ENCODE measurements around the gene PLXNA1. TPM values are rescaled to one million over a fixed set of nuclear protein-coding genes. Genes with fewer than 3 reads are reported as not detected.

PLXNA1 gene
- total and polyA plus RNA-seq, 2 of the 8 experiments (the other 6 are each of a cell fraction or from before 2014, with no cell fraction given) = 47.5 to 54.9 TPM

GRCh38 chr3:126989316-126990023 lies 6.6 kb downstream of the PLXNA1 start:
- Histone ChIP-seq H3K14ac (ENCODE audit: insufficient read length) (no peak overlapping the region), H3K36me3 (ENCODE audit: control insufficient read depth in 2 of 4, insufficient read depth in 4 of 4, low read length in 3 of 4) (peaks cover 2 to 16% (median 11%) of the 10 kb centered on the region in 4 experiments; a peak in 6 of 8 replicates), H3K23ac (ENCODE audit: insufficient read length) (no peak overlapping the region), H3K9me3 (ENCODE audit: insufficient read depth in 2 of 2, low read depth in 1 of 2, low read length in 1 of 2) (no peaks in the 10 kb centered on the region), H3K79me1 (ENCODE audit: low read depth, low read length) (peaks cover 44% of the 10 kb centered on the region), H2AK5ac (ENCODE audit: low read depth, low read length) (no peak overlapping the region), H3K56ac (replicated peaks; ENCODE audit: insufficient read length, low read depth, low read length) (no peak overlapping the region), H2BK120ac (replicated peaks; ENCODE audit: low read depth, low read length) (no peak overlapping the region), H3K4me1 (replicated peaks in 1 of 4; ENCODE audit: control insufficient read depth in 3 of 4, insufficient read depth in 4 of 4, low read length in 3 of 4) (peaks cover 0 to 15% (median 5%) of the 10 kb centered on the region in 4 experiments; a peak in 5 of 7 replicates), H2BK5ac (ENCODE audit: low read depth, low read length) (peak overlapping the region; percentile 52; the same call in 1 of the 2 replicates), H3K4me3 (ENCODE audit: extremely low read depth in 1 of 4, insufficient read depth in 2 of 4, low read depth in 3 of 4, low read length in 4 of 4) (no peak overlapping the region), H3K4ac (replicated peaks; ENCODE audit: insufficient read length, low read depth, low read length) (no peak overlapping the region), H2BK20ac (ENCODE audit: low read length) (no peak overlapping the region), H3K79me2 (ENCODE audit: control insufficient read depth in 1 of 2, insufficient read depth in 2 of 2, low read length in 2 of 2) (peaks cover 5 to 75% of the 10 kb centered on the region in 2 experiments; a peak in 3 of 4 replicates), H3K18ac (ENCODE audit: extremely low read depth, low read length) (no peak overlapping the region), H3K9ac (replicated peaks in 1 of 4; ENCODE audit: extremely low read depth in 1 of 4, low read depth in 3 of 4, low read length in 3 of 4) (no peak overlapping the region), H3K4me2 (ENCODE audit: insufficient read depth in 1 of 2, low read depth in 2 of 2, low read length in 2 of 2) (no peak overlapping the region), H2AFZ (ENCODE audit: low read length) (no peak overlapping the region), H4K8ac (ENCODE audit: extremely low read depth, insufficient read depth, low read length) (no peak overlapping the region; the same call in 1 of the 2 replicates), H4K20me1 (replicated peaks in 1 of 2; ENCODE audit: control insufficient read depth in 1 of 2, insufficient read depth in 2 of 2, low read length in 2 of 2) (peaks cover 29 to 67% of the 10 kb centered on the region in 2 experiments), H3K23me2 (ENCODE audit: low read depth, low read length) (no peaks in the 10 kb centered on the region; the same call in 1 of the 2 replicates), H3K27ac (ENCODE audit: low read depth, low read length) (no peak overlapping the region), H4K5ac (ENCODE audit: insufficient read length, low read depth, low read length) (no peak overlapping the region), H3K27me3 (replicated peaks in 1 of 4; ENCODE audit: control insufficient read depth in 3 of 4, extremely low read depth in 1 of 4, insufficient read depth in 3 of 4, low read length in 3 of 4) (no peaks in the 10 kb centered on the region), H2BK15ac (ENCODE audit: low read length) (no peak overlapping the region), H2BK12ac (ENCODE audit: low read depth, low read length) (0 out of 2 replicates have a peak overlapping the region, but pooled peaks have one; percentile 17), H4K91ac (replicated peaks; ENCODE audit: insufficient read length, low read length) (no peak overlapping the region)
- WGBS, 2 experiments (ENCODE audit: extremely low coverage in 1 of 2, insufficient coverage in 1 of 2, insufficient read length in 1 of 2, insufficient replicate concordance in 2 of 2, low coverage in 1 of 2, low lambda C conversion rate in 2 of 2, missing lambda C conversion rate in 1 of 2) = 94% methylated on average over 36 of the region's 36 CpGs; no CpG with 5 or more reads in 1 of the 2 experiments
- POLR2A ChIA-PET (ENCODE audit: partially characterized antibody) = no interaction called here
- DNase-seq (ENCODE audit: low read depth in 1 of 2, low spot score in 2 of 2) (no peak), FAIRE-seq (no peak)
- CTCF ChIA-PET (ENCODE audit: partially characterized antibody) = interaction anchor here (0.7 to 10.0 kb wide), 6 partner anchors 10 to 310 kb away, joined by 3 to 74 read pairs (median 4); no protein-coding TSS in a partner anchor
- no peak for TF ChIP-seq PHF8 (conservative IDR thresholded peaks at IDR 0.05; ENCODE audit: low read depth, low read length)
- no peak for TF ChIP-seq NRF1 (IDR thresholded peaks at IDR 0.05; ENCODE audit: low read depth, low read length)
- no peak for TF ChIP-seq TEAD4 (IDR thresholded peaks at IDR 0.05; ENCODE audit: low read depth, low read length)
- TF ChIP-seq CREB1 (IDR thresholded peaks at IDR 0.05) = no peak
- no peak for TF ChIP-seq SP1 (IDR thresholded peaks at IDR 0.05; ENCODE audit: low read depth, low read length)
- no peak for TF ChIP-seq RXRA (IDR thresholded peaks at IDR 0.05; ENCODE audit: insufficient read depth, low read depth, low read length)
- no peak for TF ChIP-seq POLR2A (IDR thresholded peaks at IDR 0.05; ENCODE audit: control extremely low read depth in 1 of 2, low read depth in 2 of 2, low read length in 2 of 2)
- TF ChIP-seq RBBP5 (IDR thresholded peaks at IDR 0.05; ENCODE audit: borderline replicate concordance, low read depth, low read length) = no peak
- TF ChIP-seq EP300 (IDR thresholded peaks at IDR 0.05; ENCODE audit: borderline replicate concordance in 1 of 2, low read depth in 2 of 2, low read length in 2 of 2) = no peak
- no peak for TF ChIP-seq SRF (IDR thresholded peaks at IDR 0.05; ENCODE audit: low read depth, low read length)
- no peak for TF ChIP-seq CBX5 (IDR thresholded peaks at IDR 0.05; ENCODE audit: low read depth, low read length)
- TF ChIP-seq CEBPB (IDR thresholded peaks at IDR 0.05; ENCODE audit: low read depth, low read length) = no peak
- TF ChIP-seq CHD2 (IDR thresholded peaks at IDR 0.05; ENCODE audit: low read length) = no peak
- no peak for TF ChIP-seq SIRT6 (IDR thresholded peaks at IDR 0.05; ENCODE audit: low read length)

Measured in H1 (cell line).